GM18517 (cell line): Measurements from ENCODE around the gene ZYG11A.
A peak's percentile ranks its signal among the peaks of the same experiment; 100 is the strongest.
"Not testable (repeated sequence)": the region's sequence is repeated elsewhere in the genome, so short reads cannot be mapped to it uniquely, and the experiment has no call there.

Experiments
- ATAC-seq: cut with Tn5 transposase; IDR thresholded peaks from one replicate; pipeline ENCODE4 v1.9.1; 2021; ENCODE audit warnings: mild to moderate bottlenecking, moderate library complexity; ENCODE audit not compliant: unreplicated experiment

ZYG11A gene

DNA sequence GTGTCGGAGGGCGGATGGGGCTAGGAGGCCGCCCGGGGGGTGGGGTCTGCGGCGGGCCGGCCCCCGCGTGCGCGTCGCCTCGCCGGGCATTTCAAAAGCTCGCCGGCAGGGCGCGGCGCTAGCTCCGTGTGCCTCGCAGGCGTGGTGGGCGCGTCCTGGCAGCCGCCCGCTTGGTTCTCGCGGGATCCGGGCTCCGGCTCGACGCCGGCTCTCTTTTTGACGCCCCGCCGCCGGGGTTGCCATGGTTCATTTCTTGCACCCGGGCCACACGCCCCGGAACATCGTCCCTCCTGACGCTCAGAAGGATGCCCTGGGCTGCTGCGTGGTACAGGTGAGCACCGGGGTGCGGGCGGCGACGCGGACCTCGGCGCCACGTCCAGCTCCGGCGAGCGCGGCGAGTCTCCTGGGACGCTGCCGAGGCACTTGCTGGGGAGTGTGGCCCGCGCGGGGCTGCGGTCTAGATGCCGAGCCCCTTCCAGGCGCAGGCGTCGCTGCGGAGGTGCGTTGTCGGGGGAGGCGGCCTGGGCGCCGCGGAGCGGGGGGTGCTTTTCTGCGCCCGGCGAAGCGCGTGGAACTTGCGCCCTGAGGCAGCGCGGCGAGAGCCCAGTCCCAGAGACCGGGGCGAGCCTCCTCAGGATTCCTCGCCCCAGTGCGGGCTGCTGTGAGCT lies at the start of gene ZYG11A:
Gene ZYG11A (plus strand): TSS at position 118 of the 668 bp plus-strand sequence. CDS start 124 bp downstream, at position 242.
- ATAC-seq = peak; percentile 77

DNA sequence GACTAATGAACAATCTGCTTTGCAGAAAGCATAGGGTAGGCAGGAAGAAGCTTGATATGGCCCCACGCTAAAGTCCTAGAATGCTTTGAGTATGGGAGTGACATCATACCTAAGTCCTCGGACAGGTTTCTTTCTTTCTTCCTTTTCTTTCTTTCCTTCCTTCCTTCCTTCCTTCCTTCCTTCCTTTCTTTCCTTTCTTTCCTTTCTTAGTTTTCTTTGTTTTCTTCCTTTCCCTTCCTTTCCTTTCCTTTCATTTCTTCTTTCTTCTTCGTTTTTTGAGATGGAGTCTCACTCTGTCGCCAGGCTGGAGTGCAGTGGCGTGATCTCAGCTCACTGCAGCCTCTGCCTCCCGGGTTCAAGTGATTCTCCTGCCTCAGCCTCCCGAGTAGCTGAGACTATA lies 48.8 kb upstream of the ZYG11A start:
- ATAC-seq = not testable (repeated sequence)

DNA sequence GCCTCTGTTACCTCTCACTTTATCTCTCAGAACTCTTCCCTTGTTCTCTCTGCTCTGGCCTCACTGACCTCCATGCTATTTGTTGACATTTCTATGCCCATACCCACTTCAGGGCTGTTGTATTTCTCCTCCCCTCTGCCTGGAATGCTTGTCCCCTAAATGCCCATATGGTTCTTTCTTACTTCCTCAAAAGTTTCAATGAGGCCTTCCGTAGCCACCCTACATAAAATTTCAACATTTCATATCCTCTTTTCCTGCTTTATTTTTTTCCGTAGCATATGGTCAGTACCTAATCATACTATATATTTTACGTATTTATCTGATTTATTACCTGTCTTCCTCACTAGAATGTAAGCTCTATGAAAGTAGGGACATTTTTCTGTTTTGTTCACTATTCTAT lies 47.1 kb upstream of the ZYG11A start:
- ATAC-seq = no peak

DNA sequence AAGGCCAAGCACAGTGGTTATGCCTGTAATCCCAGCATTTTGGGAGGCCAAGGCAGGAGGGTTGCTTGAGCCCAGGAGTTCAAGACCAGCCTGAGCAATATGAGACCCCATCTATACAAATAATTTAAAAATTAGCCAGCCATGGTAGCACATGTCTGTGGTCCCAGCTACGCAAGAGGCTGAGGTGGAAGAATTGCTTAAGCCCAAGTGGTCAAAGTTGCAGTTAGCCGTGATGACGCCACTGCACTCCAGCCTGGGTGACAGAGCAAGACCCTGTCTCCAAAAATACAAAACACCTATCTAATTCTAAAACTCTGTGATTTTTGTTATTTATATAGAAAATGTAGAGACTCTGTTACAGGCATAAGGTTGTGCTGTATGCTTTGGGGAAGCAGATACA lies 44.2 kb upstream of the ZYG11A start:
- no peak for ATAC-seq

DNA sequence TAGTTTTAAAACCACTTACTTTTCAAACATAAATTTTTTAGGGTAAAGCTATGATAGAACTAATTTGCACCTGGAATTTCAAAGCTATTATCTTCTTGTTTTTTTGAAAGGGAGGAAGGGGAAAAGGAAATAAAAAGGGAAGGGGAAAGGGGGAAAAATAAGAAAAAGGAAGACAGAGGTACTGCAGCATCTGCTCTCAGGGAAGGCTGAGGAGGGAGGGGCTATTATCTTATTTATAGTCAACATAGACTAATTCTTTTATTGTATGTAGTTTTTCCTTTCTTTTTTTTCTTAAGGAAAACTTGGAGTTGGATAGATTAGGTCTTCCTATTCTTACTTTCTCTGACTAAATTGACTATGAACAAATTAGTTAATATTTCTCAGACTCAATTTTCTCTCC lies 41.5 kb upstream of the ZYG11A start:
- no peak for ATAC-seq

DNA sequence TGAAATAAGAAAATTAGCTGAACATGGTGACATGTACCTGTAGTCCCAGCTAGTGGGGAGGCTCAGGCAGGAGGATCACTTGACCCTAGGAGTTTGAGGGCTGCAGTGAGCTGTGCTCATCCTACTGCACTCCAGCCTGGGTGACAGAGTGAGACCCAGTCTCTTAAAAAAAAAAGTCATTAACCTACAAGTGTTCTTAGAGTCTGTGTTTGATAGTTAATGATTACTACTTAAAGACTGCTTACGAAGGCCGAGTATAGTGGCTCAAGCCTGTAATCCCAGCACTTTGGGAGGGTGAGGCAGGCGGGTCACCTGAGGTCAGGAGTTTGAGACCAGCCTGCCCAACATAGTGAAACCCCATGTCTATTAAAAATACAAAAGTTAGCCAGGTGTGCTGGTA lies 38.5 kb upstream of the ZYG11A start:
- not testable (repeated sequence) for ATAC-seq

DNA sequence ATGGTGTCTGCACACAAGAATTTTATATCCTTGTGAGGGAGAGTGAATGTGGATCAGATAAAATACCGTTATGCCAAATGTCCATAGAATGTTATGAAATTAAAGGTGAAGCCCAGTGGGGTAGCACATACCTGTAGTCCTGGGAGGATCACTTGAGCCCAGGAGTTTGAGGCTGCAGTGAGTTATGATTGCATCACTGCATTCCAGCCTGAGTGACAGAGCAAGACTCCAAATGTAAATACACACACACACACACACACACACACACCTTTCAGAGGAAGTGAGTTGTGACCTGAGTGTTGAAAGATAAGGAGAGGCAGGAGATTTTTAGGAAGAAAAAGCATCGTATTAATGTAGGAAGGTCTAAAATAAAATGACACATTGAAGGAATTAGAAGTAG lies 28.1 kb upstream of the ZYG11A start:
- ATAC-seq = no peak

DNA sequence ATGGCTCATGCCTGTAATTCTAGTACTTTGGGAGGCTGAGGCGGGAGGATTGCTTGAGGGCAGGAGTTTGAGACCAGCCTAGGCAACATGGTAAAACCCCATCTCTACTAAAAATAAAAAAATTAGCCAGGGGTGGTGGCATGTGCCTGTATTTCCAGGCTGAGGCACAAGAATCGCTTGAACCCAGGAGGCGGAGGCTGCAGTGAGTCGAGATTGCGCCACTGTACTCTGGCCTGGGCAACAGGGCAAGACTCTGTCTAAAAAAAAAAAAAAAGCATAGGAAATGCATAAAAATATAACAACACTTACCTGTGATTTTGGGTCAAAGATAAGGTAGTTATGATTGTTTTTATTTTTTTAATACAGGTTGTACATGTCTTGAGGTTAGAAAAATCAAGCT lies 21.7 kb upstream of the ZYG11A start:
- ATAC-seq = not testable (repeated sequence)

DNA sequence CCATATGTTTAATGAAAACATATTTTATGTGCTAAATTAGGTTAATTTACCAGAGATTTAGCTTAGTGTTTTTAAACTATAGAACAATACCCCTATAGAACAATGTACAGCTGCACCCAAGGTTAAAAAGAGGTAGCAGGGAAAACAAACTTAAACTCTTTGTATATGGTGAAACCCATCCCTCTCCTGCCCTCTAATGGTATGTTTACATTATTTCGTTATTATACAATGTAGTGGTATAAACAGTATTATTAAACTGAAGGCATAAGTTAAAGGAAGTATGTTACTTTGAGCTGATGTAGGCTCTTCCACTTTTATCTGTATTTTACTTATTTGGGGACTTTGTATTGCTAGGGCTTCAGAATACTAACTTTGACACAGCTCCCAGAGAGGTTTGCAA lies 16.7 kb upstream of the ZYG11A start:
- no peak for ATAC-seq

DNA sequence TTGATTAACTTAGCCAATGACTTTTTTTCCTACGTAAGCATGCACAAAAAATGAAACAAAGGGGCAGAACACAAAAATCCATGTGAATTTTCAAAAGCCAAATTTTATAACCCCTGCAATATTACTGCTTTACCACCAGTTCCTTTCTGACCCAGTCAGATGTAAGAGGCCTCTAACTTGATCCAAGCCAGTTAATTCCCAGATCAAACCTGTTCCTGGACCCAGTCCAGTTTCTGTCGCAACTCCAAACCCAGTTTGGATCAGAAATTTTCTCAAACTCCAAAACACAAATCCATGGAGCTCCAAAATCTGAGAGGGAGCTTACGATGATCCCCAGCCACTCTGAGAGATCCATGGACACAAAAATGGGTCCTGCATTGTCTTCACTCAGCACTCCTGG lies 7.8 kb upstream of the ZYG11A start:
- no peak for ATAC-seq

DNA sequence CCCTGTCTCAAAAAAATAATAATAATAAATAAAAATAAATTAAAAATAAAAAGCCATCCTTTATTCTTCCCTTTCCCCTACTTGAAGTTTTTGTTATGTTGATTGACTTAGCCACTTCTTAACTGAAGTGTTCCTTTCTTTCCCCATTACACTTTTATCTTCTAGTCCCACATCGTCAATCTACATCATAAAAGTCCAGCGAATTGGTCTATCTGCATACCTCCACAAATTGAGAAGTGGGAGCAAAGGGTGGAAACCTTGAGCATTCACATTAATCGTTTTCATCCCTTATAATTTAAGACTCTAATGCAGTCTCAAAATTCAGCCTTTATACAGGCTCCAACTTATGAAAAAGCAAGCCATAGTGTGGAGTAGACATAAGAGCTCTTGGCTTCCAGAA lies 6.5 kb upstream of the ZYG11A start:
- no peak for ATAC-seq

DNA sequence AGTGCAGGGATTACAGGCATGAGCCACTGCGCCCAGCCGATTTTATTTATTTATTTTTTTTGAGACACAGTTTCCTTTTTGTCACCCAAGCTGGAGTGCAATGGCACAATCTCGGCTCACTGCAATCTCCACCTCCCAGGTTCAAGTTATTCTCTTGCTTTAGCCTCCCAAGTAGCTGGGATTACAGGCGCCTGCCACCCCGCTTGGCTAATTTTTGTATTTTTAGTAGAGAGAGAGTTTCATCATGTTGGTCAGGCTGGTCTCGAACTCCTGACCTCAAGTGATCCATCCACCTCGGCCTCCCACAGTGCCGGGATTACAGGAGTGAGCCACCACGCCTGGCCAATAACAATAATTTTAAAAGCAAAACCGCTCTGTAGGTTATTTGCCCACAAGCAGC lies 3.4 kb upstream of the ZYG11A start:
- not testable (repeated sequence) for ATAC-seq

DNA sequence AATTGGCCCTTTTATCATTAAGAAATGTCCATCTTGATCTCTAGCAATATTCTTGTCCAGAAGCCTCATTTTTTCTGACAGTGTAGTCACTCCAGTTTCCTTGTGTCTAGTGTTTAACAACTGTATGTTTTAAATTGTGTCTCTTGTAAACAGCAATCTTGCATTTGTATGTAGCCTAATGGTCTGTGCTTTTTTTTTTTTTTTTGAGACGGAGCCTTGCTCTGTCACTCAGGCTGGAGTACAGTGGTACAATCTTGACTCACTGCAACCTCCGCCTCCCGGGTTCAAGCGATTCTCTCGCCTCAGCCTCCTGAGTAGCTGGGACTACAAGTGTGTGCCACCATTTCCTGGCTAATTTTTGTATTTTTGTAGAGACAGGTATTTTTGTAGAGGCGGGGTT lies 2.6 kb downstream of the ZYG11A start:
- ATAC-seq = not testable (repeated sequence)

DNA sequence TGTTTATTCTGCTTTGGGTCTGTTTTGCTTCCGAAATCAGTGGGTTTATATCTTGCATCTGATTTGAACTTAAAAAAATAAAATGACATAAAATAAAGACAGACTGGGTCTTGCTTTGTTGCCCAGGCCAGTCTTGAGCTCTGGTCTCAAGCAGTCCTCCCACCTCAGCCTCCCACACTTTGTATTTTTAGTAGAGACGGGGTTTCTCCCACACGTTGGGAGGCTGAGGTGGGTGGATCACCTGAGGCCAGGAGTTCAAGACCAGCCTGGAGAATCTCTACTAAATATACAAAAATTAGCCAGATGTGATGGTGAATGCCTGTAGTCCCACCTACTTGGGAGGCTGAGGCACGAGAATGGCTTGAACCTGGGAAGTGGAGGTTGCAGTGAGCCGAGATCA lies 5.9 kb downstream of the ZYG11A start:
- no peak for ATAC-seq

DNA sequence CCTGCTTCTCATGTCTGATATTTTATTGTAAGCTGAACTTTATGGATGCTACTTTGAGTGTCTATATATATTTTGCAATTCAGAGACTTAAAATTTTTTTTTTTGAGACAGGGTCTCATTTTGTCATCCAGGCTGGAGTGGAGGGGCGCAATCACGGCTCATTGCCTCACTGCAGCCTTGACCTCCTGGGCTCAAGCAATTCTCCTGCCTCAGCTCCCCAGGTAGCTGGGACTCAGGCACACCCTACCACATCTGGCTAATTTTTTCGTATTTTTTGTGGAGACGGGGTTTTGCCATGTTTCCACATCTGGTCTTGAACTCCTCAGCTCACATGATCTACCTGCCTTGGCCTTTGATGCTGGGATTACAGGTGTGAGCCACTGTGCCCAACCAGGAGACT lies 8.4 kb downstream of the ZYG11A start:
- no peak for ATAC-seq

DNA sequence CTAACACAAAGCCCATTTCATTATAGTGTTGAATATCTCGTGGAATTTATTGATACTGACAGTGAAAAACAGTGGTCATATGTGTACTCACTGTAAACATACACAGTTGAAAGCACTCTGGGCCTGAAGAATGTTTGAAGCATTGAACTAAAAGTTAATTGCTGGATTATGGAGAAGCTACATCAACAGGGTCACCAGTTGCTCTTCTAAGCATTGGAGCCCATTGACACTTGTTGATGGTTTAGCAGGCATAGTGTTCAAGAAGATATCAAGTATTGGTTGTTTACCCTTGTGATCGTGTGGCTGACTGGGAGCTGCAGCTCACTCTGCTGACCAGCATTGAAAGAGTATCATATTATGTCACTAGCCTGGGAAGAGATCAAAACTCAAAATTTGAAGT lies 10.3 kb downstream of the ZYG11A start:
- no peak for ATAC-seq

DNA sequence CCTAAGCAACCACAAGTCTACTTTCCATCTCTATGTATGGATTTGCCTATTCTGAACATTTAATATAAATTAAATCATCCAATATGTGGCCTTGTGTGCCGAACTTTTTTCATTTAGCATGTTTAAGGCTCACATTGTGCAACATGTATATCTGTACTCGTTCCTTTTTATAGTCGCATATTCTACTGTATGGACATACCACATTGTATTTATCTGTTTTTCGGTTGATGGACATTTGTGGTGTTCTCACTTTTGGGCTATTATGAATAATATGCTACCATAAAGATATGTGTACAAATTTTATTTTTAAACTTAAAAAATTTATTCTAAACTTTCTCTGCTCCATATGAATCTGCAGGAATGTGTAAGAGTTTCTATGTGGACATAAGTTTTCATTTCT lies 13.0 kb downstream of the ZYG11A start:
- no peak for ATAC-seq

DNA sequence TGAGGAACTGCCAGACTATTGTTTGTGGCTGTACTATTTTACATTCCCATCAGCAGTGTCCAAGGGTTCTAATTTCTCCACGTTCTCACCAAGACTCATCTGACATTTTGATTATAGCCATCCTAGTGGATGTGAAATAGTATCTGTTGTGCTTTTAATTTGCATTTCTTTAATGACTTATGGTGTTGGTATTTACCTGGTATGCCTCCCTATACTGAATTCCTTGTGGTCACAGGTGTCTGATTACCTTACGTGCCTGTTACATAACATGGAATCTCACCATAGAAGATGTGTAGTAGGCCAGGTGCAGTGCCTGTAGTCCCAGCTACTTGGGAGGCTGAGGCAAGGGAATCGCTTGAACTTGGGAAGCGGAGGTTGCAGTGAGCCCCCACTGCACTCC lies 13.5 kb downstream of the ZYG11A start:
- no peak for ATAC-seq

DNA sequence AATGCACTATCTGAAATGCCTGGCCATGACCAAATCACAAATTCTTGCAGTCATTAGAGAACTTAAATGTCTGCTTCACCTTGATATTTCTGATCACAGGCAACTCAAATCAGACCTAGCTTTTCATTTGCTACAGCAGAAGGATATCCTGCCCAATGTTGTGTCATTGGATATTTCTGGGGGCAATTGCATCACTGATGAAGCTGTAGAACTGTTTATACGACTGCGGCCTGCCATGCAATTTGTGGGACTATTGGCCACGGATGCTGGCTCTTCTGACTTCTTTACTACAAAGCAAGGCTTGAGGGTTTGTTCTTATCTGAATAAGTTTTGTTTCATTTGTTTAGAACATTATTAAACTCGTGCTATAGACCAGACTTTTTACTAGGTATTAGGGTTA lies 14.9 kb downstream of the ZYG11A start:
- no peak for ATAC-seq

DNA sequence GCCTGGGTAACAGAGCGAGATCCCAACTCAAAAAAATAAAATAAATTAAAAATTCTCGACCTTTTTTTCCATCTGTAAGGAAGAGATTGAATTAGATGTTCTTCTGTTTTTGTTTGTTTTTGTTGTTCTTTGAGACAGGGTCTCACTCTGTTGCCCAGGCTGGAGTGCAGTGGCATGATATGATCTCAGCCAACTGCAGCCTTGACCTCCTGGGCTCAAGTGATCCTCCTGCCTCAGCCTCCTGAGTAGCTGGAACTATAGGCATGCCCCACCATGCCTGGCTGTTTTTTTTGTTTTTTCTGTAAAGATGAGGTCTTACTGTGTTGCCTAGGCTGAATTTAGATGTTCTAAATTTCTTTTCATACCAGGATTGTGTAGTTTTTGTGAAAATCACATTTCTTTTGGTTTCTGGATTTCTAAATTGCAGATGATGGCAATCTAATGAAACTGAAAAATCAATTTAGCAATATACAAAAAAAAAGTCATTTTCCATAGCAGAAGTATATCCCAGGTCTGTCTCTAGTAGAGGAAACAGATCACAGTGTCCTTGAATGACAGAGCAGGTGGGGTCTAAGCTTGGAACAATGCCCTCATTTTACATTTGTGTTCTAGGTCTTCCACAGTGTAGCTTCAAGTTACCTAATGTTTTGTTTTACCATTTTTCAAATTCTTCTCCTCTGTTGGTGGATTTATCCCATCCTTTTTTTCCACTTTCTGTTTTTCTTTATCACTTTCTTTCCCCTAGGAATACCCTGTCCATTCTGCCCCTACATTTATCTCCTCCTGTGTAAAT lies 20.3 kb downstream of the ZYG11A start:
- ATAC-seq = no peak

DNA sequence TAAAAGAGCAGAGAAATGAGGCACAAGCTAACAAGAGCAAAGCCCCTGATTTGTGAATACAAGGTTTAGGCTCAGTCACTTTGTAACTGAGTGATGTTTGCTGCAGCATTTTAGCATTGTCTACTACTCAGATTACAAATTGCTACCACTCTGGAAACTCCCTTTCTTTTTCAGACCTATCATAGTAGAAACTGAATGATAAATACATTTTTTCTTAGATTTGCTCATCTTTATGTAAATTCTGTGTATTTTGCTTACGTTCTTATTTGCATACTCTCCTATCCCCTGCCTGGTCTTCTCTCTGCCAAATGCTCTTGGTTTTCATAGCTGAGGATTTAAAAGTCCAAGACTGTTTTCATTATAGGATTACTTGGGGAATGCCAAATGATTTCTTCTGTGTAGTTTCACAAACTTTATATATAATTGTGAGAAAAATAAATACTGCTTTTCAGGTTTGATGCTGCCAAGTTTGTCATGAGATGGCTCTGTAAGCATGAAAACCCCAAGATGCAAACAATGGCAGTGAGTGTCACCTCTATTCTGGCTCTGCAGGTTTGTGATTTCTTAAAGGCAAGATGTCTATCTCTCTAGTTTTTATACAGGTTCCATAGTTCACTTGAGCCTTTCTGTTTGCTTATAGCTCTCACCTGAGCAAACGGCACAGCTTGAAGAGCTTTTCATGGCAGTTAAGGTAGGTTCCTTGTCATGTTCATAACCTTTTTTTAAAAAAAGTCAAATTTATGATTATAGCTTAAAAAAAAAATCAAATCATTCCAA lies 24.7 kb downstream of the ZYG11A start:
- peak; percentile 92 for ATAC-seq

DNA sequence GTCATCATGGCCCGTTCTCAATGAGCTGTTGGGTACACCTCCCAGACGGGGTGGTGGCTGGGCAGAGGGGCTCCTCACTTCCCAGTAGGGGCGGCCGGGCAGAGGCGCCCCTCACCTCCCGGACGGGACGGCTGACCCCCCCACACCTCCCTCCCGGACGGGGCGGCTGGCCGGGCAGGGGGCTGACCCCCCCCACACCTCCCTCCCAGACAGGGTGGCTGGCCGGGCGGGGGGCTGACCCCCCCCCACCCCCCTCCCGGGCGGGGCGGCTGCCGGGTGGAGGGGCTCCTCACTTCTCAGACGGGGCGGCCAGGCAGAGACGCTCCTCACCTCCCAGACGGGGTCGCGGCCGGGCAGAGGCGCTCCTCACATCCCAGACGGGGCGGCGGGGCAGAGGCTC lies 27.2 kb downstream of the ZYG11A start:
- ATAC-seq = not testable (repeated sequence)
